Keratinocyte (primary cell): Measurements from ENCODE around the gene SAMD11. TPM values are rescaled to one million over a fixed set of nuclear protein-coding genes. Genes with fewer than 3 reads are reported as not detected.

Experiments
- DNase-seq: peaks from one replicate; pipeline ENCODE4 v3.0.0-alpha.2; 2011; ENCODE audit warnings: low read depth, missing footprints, low spot score
- FAIRE-seq: peaks from 2 replicates; lab custom pipeline; 2011; peaks lifted over from hg19 to GRCh38; lab: Jason Lieb, UNC
- H2AFZ ChIP-seq: 2 replicates; pipeline ENCODE4 v1.6.0; 2012; ENCODE audit warnings: low read length, control low read depth, inconsistent platforms; ENCODE audit not compliant: control insufficient read depth
- H3K27ac ChIP-seq: 2 replicates; pipeline ENCODE4 v1.5.1; 2011; ENCODE audit warnings: low read length; ENCODE audit not compliant: control insufficient read depth, insufficient read depth
- H3K27me3 ChIP-seq: 3 replicates; pipeline ENCODE4 v1.6.0; 2011; ENCODE audit warnings: low read length; ENCODE audit not compliant: control insufficient read depth, insufficient read depth; ENCODE audit errors: extremely low read depth
- H3K36me3 ChIP-seq, 2 experiments: 2 replicates in 1 of 2; 3 replicates in 1 of 2; pipeline ENCODE4 v1.5.1; 2011; ENCODE audit warnings: low read length in 2 of 2, mild to moderate bottlenecking in 1 of 2; ENCODE audit not compliant: control insufficient read depth in 2 of 2, insufficient read depth in 2 of 2; ENCODE audit errors: extremely low read depth in 1 of 2
- H3K4me1 ChIP-seq: 3 replicates; pipeline ENCODE4 v1.5.1; 2011; ENCODE audit warnings: low read length; ENCODE audit not compliant: control insufficient read depth, insufficient read depth; ENCODE audit errors: extremely low read depth
- H3K4me2 ChIP-seq: 3 replicates; pipeline ENCODE4 v1.6.0; 2011; ENCODE audit warnings: low read depth, low read length; ENCODE audit not compliant: control insufficient read depth, insufficient read depth; ENCODE audit errors: extremely low read depth
- H3K4me3 ChIP-seq, 3 experiments: fragments of 200-600 bp in 1 of 3; sonication (generic) in 1 of 3; 2 replicates in 2 of 3; 3 replicates in 1 of 3; pipeline ENCODE4 v1.5.1; 2011 to 2016; ENCODE audit warnings: low read length in 3 of 3, mild to moderate bottlenecking in 3 of 3, control low read depth in 2 of 3, inconsistent platforms in 1 of 3, low read depth in 1 of 3, mixed read lengths in 1 of 3, mixed run types in 1 of 3, moderate library complexity in 1 of 3; ENCODE audit not compliant: control insufficient read depth in 2 of 3, insufficient read depth in 2 of 3; ENCODE audit errors: extremely low read depth in 1 of 3
- H3K79me2 ChIP-seq: 2 replicates; pipeline ENCODE4 v1.6.0; 2012; ENCODE audit warnings: low read length; ENCODE audit not compliant: control insufficient read depth, insufficient read depth
- H3K9ac ChIP-seq: 3 replicates; pipeline ENCODE4 v1.6.0; 2011; ENCODE audit warnings: low read length; ENCODE audit not compliant: control insufficient read depth, insufficient read depth; ENCODE audit errors: extremely low read depth
- H3K9me1 ChIP-seq: 3 replicates; pipeline ENCODE4 v1.6.0; 2011; ENCODE audit warnings: low read length; ENCODE audit not compliant: control insufficient read depth, insufficient read depth; ENCODE audit errors: extremely low read depth
- H3K9me3 ChIP-seq: 2 replicates; pipeline ENCODE4 v1.5.1; 2012; ENCODE audit warnings: low read depth, low read length; ENCODE audit not compliant: control insufficient read depth
- H4K20me1 ChIP-seq: 3 replicates; pipeline ENCODE4 v1.6.0; 2011; ENCODE audit warnings: low read length; ENCODE audit not compliant: control insufficient read depth, insufficient read depth; ENCODE audit errors: extremely low read depth
- CTCF ChIP-seq, 3 experiments: IDR thresholded peaks in 1 of 3; conservative IDR thresholded peaks in 1 of 3; optimal IDR thresholded peaks in 1 of 3; 2 replicates in 2 of 3; 3 replicates in 1 of 3; pipeline versions ENCODE3 to v1.5.1; 2011; ENCODE audit warnings: low read length in 3 of 3, mild to moderate bottlenecking in 3 of 3, moderate library complexity in 2 of 3, control low read depth in 1 of 3, inconsistent platforms in 1 of 3; ENCODE audit not compliant: insufficient read depth in 2 of 3; ENCODE audit errors: extremely low read depth in 1 of 3
- EZH2 ChIP-seq: IDR thresholded peaks from one replicate; pipeline ENCODE4 v1.6.1; 2012; ENCODE audit warnings: inconsistent platforms, mild to moderate bottlenecking, low read length, moderate library complexity
- dilution Hi-C: fragments of 300-500 bp; cut with MboI; formaldehyde crosslinking; loops from one replicate; pipeline ENCODE4 v1.7.0; 2020; ENCODE audit warnings: low sequenced_read_pairs; ENCODE audit not compliant: extremely low pct_ligation_motif_present
- polyA plus RNA-seq, 5 experiments: library from polyadenylated mRNA; depleted of rRNA in 3 of 5; stranded (reverse) in 3 of 5; stranded (forward) in 1 of 5; unstranded in 1 of 5; fragments of >200 nt; gene quantifications; 1 replicate in 1 of 5; 2 replicates in 3 of 5; 3 replicates in 1 of 5; pipeline versions ENCODE4 v1.2.1 to v1.2.3, GENCODE V29; 2011 to 2012; ENCODE audit warnings: missing spikeins in 2 of 5, low read depth in 1 of 5, low replicate concordance in 1 of 5

Gene SAMD11
- polyA plus RNA-seq, 1 donor (not counting 4 experiments of a cell fraction or from before 2014, with no cell fraction given) = not detected

GRCh38 chr1:955474-955873 lies 31.8 kb downstream of the SAMD11 start:
- H3K27ac ChIP-seq = no peak overlapping the region
- peaks cover 10% of the 10 kb centered on the region for H3K4me1 ChIP-seq
- peaks cover 5% of the 10 kb centered on the region for H3K27me3 ChIP-seq
- DNase-seq (no peak), FAIRE-seq (no peak)
- TF ChIP-seq EZH2 (no peak), CTCF (optimal IDR thresholded peaks at IDR 0.05 in 1 of 3, IDR thresholded peaks at IDR 0.05 in 1 of 3, conservative IDR thresholded peaks at IDR 0.05 in 1 of 3; ENCODE audit: extremely low read depth in 1 of 3, insufficient read depth in 2 of 3, low read length in 3 of 3) (no peak)
- H3K4me3 ChIP-seq = no peak overlapping the region
- H3K9me1 ChIP-seq = no peaks in the 10 kb centered on the region
- H3K4me2 ChIP-seq = no peak overlapping the region
- H3K9ac ChIP-seq = no peak overlapping the region
- peaks cover 12% of the 10 kb centered on the region for H4K20me1 ChIP-seq
- peaks cover 31% of the 10 kb centered on the region for H3K79me2 ChIP-seq
- peaks cover 47 to 58% of the 10 kb centered on the region in 2 experiments for H3K36me3 ChIP-seq
- dilution Hi-C loops = no loop called here
- no peaks in the 10 kb centered on the region for H3K9me3 ChIP-seq
- H2AFZ ChIP-seq = no peak overlapping the region

GRCh38 chr1:956636-957035 lies 32.9 kb downstream of the SAMD11 start:
- peaks cover 42 to 48% of the 10 kb centered on the region in 2 experiments for H3K36me3 ChIP-seq

More at GRCh38 chr1:956636-957035, 32.9 kb downstream of the SAMD11 start:
- H3K4me2 ChIP-seq = no peak overlapping the region
- no peak overlapping the region for H2AFZ ChIP-seq
- dilution Hi-C loops = no loop called here
- TF ChIP-seq EZH2 (no peak), CTCF (optimal IDR thresholded peaks at IDR 0.05 in 1 of 3, IDR thresholded peaks at IDR 0.05 in 1 of 3, conservative IDR thresholded peaks at IDR 0.05 in 1 of 3; ENCODE audit: extremely low read depth in 1 of 3, insufficient read depth in 2 of 3, low read length in 3 of 3) (no peak)
- H3K9me1 ChIP-seq = no peaks in the 10 kb centered on the region
- peaks cover 29% of the 10 kb centered on the region for H3K79me2 ChIP-seq
- H3K27ac ChIP-seq = no peak overlapping the region
- FAIRE-seq (no peak), DNase-seq (no peak)
- H3K9me3 ChIP-seq = no peaks in the 10 kb centered on the region
- H3K4me3 ChIP-seq = no peak overlapping the region
- H3K4me1 ChIP-seq = peaks cover 13% of the 10 kb centered on the region
- H3K9ac ChIP-seq = no peak overlapping the region
- H3K27me3 ChIP-seq = peaks cover 5% of the 10 kb centered on the region
- peaks cover 12% of the 10 kb centered on the region for H4K20me1 ChIP-seq
